ENCODE measurements around the gene ARID3A.

- TF ChIP-seq, protein P1, sequence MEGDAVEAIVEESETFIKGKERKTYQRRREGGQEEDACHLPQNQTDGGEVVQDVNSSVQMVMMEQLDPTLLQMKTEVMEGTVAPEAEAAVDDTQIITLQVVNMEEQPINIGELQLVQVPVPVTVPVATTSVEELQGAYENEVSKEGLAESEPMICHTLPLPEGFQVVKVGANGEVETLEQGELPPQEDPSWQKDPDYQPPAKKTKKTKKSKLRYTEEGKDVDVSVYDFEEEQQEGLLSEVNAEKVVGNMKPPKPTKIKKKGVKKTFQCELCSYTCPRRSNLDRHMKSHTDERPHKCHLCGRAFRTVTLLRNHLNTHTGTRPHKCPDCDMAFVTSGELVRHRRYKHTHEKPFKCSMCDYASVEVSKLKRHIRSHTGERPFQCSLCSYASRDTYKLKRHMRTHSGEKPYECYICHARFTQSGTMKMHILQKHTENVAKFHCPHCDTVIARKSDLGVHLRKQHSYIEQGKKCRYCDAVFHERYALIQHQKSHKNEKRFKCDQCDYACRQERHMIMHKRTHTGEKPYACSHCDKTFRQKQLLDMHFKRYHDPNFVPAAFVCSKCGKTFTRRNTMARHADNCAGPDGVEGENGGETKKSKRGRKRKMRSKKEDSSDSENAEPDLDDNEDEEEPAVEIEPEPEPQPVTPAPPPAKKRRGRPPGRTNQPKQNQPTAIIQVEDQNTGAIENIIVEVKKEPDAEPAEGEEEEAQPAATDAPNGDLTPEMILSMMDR (IDR thresholded peaks at IDR 0.05 in 4 of 5, conservative IDR thresholded peaks at IDR 0.05 in 1 of 5), result no peak
- TF ChIP-seq POLR2A (IDR thresholded peaks at IDR 0.05), result no peak
Observed at GRCh38 chr19:988081-988480, 62.2 kb downstream of the ARID3A start.

Measured in gastrocnemius medialis (tissue), 4 donors.